22Rv1 (cell line): Measurements from ENCODE around the gene FKBP1A.
A peak's percentile ranks its signal among the peaks of the same experiment; 100 is the strongest.

Source experiments
- H3K27ac ChIP-seq: fragments of 450-650 bp; 2 replicates; pipeline ENCODE4 v1.5.1; 2017
- ZFX ChIP-seq: fragments of 450-650 bp; IDR thresholded peaks from 2 replicates; pipeline ENCODE4 v1.6.1; 2017; ENCODE audit warnings: antibody characterized with exemption, borderline replicate concordance
- TF ChIP-seq, protein P1 (sequence below): fragments of 450-650 bp; IDR thresholded peaks from 2 replicates; pipeline ENCODE4 v1.5.1; 2017; ENCODE audit warnings: mild to moderate bottlenecking

The FKBP1A gene

DNA sequence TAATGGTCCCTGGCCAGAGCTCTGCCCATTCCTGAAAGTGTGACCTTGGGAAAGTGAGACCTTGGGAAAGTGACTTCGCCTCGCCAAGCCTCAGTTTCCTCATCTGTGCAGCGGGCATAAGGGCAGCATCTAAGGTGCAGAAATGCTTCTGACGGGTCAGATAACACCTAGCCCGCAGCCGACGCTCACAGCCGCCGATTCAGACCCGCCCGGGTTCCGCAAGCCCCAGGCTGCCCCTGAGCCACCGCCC lies 486 bp downstream of the FKBP1A start:
- TF ChIP-seq ZFX = no peak
- TF ChIP-seq, protein P1, sequence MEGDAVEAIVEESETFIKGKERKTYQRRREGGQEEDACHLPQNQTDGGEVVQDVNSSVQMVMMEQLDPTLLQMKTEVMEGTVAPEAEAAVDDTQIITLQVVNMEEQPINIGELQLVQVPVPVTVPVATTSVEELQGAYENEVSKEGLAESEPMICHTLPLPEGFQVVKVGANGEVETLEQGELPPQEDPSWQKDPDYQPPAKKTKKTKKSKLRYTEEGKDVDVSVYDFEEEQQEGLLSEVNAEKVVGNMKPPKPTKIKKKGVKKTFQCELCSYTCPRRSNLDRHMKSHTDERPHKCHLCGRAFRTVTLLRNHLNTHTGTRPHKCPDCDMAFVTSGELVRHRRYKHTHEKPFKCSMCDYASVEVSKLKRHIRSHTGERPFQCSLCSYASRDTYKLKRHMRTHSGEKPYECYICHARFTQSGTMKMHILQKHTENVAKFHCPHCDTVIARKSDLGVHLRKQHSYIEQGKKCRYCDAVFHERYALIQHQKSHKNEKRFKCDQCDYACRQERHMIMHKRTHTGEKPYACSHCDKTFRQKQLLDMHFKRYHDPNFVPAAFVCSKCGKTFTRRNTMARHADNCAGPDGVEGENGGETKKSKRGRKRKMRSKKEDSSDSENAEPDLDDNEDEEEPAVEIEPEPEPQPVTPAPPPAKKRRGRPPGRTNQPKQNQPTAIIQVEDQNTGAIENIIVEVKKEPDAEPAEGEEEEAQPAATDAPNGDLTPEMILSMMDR = no peak
- H3K27ac ChIP-seq = peak overlapping the region; percentile 58

DNA sequence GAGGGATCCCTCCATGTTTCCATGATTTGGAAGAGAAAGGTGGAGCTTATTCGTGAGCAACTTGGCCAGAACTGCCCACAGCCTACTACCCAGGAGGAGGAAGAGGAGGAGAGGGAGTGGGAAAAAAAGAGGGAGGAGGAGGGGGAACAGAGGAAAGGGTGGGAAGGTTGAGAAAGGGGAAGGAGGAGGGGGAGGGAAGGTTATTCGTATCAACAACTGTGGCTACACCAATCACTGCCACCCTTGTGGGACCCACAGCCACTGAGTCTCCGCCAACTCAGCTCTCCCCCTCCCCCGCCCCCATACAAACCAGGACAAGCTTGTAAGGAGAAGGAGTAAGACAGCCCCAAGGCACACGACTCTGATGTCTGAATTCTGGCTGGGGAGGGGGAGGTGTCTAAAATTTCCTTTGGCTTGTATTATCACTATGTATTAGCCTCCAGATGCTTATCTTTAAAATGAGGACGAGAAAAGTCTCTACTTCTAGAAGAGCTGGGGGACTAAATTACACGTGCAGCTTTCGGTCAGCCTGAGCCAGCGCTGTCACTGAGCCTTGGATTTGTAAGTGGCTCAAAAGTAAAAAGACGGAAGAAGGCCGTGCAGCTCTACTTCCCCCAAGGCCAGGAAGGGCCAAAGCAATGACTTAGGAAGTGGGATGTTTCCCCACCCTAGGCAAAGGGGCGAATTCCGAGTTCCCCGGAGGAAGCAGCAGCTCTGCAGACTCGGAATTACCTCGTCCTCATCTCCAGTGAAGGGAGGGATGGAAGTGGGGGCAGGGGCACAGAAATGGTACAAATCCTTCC lies 1.0 kb downstream of the FKBP1A start:
- no peak overlapping the region for H3K27ac ChIP-seq
- TF ChIP-seq ZFX = no peak
- TF ChIP-seq, protein P1 = no peak

DNA sequence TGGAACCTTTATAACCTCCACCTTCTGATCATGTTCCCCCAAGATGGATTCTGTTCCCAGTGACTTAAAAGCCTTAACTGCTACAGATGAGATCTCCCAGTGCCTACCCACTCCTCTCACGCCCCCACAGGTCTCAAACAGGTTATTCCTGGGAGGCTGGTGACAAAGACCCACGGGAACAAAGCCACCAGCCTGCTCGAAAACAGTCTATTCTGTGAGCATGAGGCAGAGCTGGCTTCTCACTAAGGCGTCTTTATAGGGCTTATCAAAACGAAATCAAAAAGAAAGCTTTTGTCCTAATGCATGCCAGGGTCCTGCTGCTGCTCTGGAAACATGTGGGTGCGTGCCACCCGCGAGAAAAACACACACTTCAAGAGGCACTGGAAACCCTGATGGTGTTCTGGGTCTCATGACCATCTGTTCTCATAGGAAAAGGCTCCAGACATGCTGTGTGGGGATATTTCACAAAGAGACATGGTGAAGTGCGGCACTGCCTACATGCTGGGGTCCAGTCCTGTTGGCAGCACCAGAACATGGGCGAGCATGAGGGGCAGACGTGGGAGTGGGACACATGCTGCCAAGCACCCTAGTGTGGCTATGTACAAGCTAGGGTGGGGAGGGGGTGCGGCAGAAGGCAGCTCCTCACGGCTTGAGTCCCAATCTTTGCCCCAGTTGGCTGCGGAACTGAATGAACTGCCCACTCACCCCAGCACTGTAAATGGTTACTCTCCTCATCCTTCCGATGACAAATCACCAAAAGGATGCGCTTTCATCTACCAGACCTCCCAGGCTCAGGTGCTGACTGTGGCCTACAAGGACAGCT lies 2.1 kb downstream of the FKBP1A start:
- H3K27ac ChIP-seq = no peak overlapping the region
- TF ChIP-seq, protein P1 = no peak
- TF ChIP-seq ZFX = no peak

DNA sequence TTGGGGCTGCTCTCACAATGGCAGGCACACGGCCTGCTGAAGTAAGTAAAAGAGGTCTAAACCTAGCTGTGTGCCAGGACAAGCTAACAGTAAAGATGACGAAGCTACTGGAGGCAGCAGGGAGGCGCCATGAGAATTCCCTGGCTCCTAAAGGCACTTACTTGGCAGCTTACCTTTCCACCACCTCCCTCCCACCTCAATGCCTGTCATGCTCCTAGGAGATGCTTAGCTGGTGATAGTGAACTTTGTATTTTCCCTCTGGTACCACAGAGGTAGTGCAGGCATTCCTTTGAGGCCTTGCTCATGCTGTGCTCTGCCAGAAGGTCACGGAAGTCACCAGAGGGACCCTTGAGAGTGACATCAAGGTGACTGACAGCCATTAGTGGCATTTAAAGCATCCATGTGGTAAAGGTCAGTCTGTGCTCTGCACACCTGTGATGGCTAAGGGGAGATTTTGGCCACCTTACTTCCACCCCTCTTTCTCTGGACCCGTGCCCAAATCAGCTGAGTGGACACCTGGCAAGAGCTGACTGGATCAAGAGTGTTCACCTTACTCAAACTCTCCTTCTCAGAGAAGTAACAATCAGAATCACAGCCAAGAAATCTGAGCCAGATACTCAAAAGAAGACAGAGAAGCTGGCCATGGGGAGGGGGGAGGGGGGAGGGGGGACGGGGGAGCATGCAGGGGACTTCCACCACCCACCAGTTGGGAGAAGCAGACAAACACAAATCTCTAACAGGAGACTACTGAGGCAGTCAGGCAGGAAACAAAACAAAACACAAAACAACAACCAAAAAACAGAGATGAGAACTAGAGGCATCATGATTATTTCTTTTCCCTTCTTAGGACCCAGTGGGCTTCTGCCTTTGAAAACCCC lies 2.9 kb downstream of the FKBP1A start:
- H3K27ac ChIP-seq = no peak overlapping the region
- no peak for TF ChIP-seq ZFX
- TF ChIP-seq, protein P1 = no peak

DNA sequence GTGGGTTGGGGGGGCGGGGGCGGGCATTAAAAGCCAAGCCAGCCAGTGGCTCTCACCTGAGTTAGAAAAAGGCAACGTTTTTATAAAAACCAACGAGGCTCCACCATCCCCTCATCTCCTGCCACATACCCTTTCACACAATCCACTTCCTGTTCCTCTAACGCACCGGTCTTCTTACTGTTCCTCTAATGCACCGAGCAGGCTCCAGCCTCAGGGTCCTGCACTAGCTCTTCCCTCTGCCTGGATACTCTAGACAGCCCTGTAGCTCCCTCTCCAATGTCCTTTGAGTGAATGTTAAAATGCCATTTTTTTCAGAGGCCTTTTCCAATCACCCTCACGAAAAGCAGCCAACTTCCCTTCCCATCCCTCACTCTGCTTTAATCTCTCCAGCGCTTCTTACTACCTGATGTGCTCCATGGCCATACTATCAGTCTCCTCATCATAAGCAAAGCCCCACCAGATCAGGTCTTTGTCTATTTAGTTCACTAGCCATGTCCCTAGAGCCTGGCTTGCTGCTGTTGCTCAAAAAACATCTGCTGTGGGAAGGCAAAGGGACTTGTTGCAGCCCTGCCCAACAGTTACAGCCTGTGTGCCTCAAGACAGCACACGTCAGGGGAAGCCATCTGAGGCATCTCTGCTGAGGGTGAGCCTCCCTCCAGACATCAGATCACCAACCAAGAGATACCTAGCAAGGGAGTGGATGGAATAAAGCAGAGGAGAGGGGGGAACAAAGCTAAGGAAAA lies 3.9 kb downstream of the FKBP1A start:
- H3K27ac ChIP-seq = no peak overlapping the region
- no peak for TF ChIP-seq ZFX
- TF ChIP-seq, protein P1 = no peak

DNA sequence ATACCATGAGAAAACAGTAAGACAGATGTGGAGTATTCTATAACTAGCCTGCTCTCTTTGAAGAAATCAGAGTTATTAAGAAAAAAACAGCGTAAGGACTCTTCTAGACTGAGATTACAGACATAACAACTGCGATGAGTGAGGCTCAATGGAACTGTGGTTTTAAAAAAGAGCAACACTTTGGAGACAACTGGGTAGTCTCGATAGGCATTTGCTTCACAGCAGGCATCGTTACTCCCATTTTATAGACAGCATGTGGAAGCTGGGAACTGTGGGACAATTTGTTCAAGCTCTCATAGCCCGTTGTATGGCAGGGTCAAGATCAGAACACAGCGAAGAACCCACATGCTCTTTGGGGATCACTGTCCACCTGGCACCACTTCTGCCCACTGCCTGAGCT lies 4.6 kb downstream of the FKBP1A start:
- no peak overlapping the region for H3K27ac ChIP-seq
- TF ChIP-seq, protein P1 = no peak
- no peak for TF ChIP-seq ZFX
